PC-9 (cell line): Measurements from ENCODE around the gene DNAAF3.

Source experiments
- CTCF ChIP-seq: fragments of 200-600 bp; sonication (generic); conservative IDR thresholded peaks from 2 replicates; pipeline ENCODE4 v1.6.1; 2017; ENCODE audit warnings: mixed run types, antibody characterized with exemption, mild to moderate bottlenecking, moderate library complexity
- EZH2 ChIP-seq: fragments of 200-600 bp; sonication (generic); IDR thresholded peaks from 2 replicates; pipeline ENCODE4 v1.8.0; 2017; ENCODE audit warnings: antibody characterized with exemption, low read depth

- no peak for TF ChIP-seq EZH2
- no peak for TF ChIP-seq CTCF
These were observed 49.4 kb downstream of the DNAAF3 start, which contains the start of gene PPP1R12C for GRCh38 chr19:55116859-55117662.
